Right hindlimb (tissue), 1 donor: ENCODE measurements around the gene DGKZ.
"Not testable (repeated sequence)": the region's sequence is repeated elsewhere in the genome, so short reads cannot be mapped to it uniquely, and the experiment has no call there.

Source experiments
- DNase-seq: peaks from one replicate; pipeline ENCODE4 v3.0.0-alpha.2; 2018

DGKZ gene, protein sequence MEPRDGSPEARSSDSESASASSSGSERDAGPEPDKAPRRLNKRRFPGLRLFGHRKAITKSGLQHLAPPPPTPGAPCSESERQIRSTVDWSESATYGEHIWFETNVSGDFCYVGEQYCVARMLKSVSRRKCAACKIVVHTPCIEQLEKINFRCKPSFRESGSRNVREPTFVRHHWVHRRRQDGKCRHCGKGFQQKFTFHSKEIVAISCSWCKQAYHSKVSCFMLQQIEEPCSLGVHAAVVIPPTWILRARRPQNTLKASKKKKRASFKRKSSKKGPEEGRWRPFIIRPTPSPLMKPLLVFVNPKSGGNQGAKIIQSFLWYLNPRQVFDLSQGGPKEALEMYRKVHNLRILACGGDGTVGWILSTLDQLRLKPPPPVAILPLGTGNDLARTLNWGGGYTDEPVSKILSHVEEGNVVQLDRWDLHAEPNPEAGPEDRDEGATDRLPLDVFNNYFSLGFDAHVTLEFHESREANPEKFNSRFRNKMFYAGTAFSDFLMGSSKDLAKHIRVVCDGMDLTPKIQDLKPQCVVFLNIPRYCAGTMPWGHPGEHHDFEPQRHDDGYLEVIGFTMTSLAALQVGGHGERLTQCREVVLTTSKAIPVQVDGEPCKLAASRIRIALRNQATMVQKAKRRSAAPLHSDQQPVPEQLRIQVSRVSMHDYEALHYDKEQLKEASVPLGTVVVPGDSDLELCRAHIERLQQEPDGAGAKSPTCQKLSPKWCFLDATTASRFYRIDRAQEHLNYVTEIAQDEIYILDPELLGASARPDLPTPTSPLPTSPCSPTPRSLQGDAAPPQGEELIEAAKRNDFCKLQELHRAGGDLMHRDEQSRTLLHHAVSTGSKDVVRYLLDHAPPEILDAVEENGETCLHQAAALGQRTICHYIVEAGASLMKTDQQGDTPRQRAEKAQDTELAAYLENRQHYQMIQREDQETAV

DNA sequence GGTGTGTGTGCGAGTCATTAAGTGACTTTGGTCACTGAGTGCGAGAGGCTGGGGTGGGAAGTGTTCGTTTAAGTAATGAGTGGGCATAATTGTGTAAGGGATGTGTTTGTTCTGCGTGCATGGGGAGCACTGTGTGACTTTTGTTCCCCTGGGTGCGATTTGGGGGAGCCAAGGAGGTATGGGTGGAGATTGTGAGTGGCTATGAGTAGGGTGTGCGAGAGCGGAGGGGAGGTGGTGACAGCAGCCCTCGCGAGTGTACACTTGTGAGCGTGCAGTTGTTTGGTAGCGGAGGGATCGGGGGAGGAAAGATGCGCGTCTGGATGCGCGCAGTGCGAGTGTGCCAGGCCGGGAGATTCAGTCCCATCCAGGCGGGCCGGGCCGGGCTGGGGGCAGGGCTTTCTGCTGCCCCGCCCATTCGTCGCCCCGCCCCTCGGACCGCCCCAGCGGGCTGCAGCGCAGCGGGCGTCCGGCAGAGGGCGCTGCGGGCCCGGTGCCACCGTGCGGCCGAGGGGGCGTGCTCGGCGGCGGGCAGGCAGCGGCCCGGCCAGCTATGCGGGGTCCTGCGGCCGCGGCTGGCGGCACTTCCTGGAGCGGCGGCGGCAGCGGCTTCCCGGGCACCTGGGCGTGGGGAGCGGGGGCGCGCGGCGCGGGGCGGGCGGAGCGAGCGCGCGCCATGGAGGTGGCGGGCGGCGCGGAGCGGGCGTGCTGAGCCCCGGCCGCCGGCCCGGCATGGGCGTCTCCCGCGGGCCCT, at the start of gene DGKZ:
Gene DGKZ (plus strand): TSS at position 578 of the 751 bp plus-strand sequence. CDS start 197 bp downstream, outside the sequence.
- peak; percentile 89 for DNase-seq

- no peak for DNase-seq
Observed at GRCh38 chr11:46298699-46299433, 48.4 kb upstream of the DGKZ start.

DNA sequence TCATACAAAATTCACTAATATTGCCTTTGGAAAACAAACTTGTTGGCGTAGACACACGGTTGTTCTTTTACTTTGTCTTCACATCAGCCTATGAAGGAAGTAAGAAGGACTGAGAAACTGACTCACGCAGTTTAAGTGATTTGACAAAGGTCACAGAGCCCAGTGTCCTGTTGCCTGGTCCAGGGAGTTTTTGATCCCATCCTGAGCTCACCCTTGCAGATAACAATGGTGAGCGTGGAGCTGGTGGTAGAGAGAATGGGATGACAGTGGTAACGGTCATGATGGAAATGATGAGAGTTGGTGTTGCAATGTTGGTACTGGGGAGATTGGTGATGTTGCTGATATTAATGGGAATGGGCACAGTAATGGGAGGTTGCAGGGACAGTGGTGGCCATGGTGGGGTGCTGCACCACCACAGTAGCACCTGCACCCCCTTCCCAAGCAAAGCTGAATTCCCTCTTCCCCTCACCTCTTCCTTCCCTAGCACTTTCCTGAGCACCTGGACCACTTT, 47.8 kb upstream of the DGKZ start:
- DNase-seq: no peak

DNA sequence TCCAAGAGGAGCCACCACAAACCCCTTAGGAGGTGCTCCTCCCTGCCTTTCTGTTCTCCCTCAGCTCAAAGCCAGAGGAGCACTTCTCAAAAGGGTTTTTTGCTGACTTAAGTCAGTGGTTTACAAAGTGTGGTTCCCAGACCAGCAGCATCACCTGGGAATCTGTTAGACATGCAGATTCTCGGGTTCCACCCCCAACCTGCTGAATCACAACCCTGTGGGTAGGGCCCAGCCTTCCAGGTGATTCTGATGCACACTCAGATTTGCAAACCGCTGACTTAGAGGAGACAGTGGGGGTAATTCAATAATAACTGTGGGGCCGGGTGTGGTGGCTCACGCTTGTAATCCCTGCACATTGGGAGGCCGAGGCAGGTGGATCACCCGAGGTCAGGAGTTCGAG, 47.0 kb upstream of the DGKZ start:
- DNase-seq: no peak

- DNase-seq: no peak
Observed at GRCh38 chr11:46302866-46303265, 44.4 kb upstream of the DGKZ start.

- DNase-seq: not testable (repeated sequence)
Observed at GRCh38 chr11:46304036-46304435, 43.2 kb upstream of the DGKZ start.

GRCh38 chr11:46304605-46305179, 42.6 kb upstream of the DGKZ start:
- DNase-seq: no peak

- no peak for DNase-seq
Observed at GRCh38 chr11:46305295-46305694, 42.0 kb upstream of the DGKZ start.

DNA sequence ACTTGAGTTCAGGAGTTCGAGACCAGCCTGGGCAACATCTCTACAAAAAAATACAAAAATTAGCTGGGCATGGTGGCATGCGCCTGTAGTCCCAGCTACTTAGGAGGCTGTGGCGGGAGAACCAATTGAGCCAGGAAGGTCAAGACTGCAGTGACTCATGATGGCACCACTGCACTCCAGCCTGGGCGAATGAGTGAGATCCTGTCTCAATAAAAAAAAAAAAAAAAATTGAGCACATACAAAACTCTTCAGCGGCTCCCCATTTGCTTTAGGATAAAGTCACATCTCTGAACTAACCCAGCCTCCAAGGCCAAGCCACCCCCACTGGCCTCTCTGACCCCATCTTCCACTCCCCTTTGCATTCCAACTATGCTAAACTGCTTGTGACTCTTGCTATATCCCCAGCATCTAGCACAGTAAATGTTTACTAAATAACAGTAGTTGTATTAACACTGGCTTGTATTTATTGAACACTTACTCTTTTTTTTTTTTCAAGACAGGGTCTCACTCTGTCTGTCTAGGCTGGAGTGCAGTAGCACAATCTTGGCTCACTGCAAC, 40.9 kb upstream of the DGKZ start:
- no peak for DNase-seq

- DNase-seq: no peak
Observed at GRCh38 chr11:46307369-46307768, 39.9 kb upstream of the DGKZ start.

DNA sequence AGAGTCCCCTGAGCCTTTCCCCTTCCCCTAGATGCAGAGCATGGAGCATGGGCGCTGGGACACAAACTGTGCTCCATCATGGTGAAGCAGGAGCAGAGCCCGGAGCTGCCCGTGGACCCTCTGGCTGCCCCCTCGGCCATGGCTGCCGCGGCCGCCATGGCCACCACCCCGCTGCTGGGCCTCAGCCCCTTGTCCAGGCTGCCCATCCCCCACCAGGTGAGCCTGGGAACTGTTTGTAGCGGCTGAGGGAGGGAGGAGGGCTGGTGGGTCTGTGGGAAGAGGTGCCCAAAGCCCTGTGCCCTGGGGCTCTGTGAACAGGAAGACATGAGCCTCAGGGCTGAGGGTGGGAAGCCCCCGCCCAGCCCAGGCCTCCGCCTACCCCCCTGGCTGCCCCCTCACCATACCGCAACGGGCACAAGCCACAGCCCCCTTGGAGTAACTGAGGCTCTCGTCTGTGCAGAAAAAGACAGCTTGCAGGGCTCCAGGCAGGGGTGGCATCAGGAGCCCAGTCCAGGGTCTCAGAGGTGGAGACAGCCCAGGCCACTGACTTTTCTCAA, 39.4 kb upstream of the DGKZ start:
- no peak for DNase-seq

- DNase-seq: peak; percentile 79
Observed at GRCh38 chr11:46308631-46309419, 38.4 kb upstream of the DGKZ start.

GRCh38 chr11:46309814-46310259, 37.4 kb upstream of the DGKZ start:
- DNase-seq: no peak

- DNase-seq: peak; percentile 74
Observed at GRCh38 chr11:46315033-46315738, 32.1 kb upstream of the DGKZ start.

GRCh38 chr11:46315783-46316563, 31.3 kb upstream of the DGKZ start:
- DNase-seq: no peak

DNA sequence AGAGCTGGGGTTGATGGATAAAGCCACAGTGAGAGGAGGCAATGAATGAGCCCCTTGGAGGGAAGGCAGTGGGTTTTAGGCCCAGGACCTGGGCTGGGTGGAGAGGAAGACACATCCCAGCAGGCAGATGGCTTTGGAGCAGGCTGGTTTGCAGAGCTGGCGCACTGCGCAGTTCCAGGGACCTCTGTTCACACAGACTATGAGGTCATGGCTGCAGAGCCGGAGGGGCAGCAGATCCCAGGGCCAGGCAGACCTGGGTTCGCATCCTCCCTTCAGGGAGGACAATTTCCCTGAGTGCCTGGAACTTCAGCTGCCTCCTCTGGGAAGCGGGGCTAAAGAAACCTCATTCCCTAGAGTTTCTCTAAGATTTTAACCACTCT, 28.2 kb upstream of the DGKZ start:
- no peak for DNase-seq

- DNase-seq: no peak
Observed at GRCh38 chr11:46321757-46322156, 25.5 kb upstream of the DGKZ start.

DNA sequence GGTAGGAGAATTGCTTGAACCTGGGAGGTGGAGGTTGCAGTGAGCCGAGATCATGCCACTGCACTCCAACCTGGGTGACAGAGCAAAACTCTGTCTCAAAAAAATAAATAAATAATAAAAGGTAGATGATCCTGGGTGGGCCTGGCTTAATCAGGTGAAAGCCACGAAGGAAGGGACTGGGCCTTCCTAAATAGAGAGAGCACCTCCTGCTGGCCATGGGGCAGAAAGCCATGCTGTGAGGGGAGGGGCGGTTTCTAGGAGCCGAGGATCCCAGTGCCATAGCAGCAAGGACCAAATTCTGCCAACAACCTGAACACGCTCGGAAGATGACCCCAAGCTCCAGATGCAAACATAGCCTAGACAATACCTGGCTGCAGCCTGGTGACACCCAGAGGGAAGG, 24.5 kb upstream of the DGKZ start:
- DNase-seq: no peak
